AG10803 (cell line): Measurements from ENCODE around the gene SH3D19.

Source experiments
- DNase-seq: peaks from one replicate; pipeline ENCODE4 v3.0.0; 2010; ENCODE audit warnings: low read depth
- H3K4me3 ChIP-seq: 2 replicates; pipeline ENCODE4 v1.5.1; 2011; ENCODE audit warnings: mild to moderate bottlenecking, low read length, control low read depth
- TF ChIP-seq, protein P1 (sequence below): conservative IDR thresholded peaks from 2 replicates; pipeline ENCODE4 v1.5.1; 2011; ENCODE audit warnings: mild to moderate bottlenecking, low read length, control low read depth, inconsistent platforms

The SH3D19 gene

DNA sequence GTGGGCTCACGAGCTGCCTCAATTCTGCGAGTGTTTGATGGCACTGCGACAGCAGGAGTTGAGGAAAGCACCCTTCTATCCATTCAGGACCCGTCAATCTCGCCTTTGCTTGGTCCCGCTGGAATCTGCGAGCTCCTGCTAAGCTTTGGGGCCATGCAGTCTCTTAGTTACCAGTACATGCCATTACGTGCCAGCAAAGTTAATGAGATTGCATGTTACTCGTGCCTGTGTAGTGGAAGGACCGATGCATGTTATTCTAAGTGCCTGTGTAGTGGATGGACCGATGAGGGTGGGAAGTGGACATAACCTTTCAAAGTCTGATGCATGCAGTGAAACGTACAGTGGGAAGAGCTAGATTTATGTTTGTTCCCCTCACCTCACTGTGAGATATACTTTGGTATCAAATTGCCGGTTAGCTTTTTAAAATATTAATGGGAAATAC, 225.4 kb downstream of the SH3D19 start:
- peak; percentile 61 for DNase-seq
- H3K4me3 ChIP-seq: peak overlapping the region; percentile 86
- TF ChIP-seq, protein P1, sequence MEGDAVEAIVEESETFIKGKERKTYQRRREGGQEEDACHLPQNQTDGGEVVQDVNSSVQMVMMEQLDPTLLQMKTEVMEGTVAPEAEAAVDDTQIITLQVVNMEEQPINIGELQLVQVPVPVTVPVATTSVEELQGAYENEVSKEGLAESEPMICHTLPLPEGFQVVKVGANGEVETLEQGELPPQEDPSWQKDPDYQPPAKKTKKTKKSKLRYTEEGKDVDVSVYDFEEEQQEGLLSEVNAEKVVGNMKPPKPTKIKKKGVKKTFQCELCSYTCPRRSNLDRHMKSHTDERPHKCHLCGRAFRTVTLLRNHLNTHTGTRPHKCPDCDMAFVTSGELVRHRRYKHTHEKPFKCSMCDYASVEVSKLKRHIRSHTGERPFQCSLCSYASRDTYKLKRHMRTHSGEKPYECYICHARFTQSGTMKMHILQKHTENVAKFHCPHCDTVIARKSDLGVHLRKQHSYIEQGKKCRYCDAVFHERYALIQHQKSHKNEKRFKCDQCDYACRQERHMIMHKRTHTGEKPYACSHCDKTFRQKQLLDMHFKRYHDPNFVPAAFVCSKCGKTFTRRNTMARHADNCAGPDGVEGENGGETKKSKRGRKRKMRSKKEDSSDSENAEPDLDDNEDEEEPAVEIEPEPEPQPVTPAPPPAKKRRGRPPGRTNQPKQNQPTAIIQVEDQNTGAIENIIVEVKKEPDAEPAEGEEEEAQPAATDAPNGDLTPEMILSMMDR: no peak

DNA sequence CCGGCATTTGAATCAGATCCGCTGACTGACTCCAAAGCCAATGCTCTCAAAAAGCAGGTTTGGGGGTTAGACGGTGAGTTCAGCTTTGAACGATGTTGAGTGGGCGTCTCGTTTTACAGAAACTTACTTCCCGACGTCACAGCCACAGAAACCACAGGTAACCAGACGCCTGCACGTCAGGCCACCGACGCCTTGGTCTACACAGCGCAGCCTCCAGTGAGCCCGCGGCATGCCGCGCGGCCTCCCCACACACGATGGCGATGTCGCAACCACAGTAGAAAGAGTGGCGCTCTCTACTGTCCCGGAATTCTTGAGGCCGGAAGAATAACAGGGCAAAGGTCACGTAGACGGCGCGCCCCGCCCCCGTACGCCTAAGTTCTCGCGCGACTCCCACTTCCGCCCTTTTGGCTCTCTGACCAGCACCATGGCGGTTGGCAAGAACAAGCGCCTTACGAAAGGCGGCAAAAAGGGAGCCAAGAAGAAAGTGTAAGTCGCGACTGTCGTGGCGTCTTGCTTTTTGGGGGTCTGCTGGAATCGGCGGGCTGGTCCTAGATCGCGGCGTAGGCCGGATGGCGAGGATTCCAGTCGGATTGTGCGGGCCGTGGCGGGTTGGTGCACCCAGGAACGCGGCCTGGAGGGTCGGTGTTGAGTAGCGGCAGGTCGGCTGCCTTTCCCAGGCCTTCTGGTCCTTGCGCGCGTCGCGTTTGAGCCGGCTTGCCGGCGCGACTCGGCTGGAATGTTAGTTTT, 226.0 kb downstream of the SH3D19 start, which contains the start of gene RPS3A:
Gene RPS3A, plus strand, starts transcription at position 400 of the 747 bp plus-strand sequence. Its CDS starts 25 bp downstream, at position 425.
- TF ChIP-seq, protein P1: peak; percentile 84
- DNase-seq: peak; percentile 98
- peak within 1 kb of the TSS; percentile 86 for H3K4me3 ChIP-seq

DNA sequence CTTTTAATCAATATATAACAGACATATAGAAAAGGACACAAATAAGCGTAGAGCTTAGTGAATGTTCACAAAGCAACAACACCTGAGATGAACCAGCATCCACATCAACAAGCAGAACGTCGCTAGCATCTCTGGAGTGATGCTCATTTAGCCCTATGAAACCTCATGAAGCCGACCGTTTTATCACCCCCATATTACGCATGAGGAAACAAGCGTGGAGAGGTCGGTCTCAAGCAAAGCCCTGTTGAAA, 226.5 kb downstream of the SH3D19 start:
- TF ChIP-seq, protein P1: no peak
- no peak for DNase-seq
- peak overlapping the region; percentile 59 for H3K4me3 ChIP-seq

DNA sequence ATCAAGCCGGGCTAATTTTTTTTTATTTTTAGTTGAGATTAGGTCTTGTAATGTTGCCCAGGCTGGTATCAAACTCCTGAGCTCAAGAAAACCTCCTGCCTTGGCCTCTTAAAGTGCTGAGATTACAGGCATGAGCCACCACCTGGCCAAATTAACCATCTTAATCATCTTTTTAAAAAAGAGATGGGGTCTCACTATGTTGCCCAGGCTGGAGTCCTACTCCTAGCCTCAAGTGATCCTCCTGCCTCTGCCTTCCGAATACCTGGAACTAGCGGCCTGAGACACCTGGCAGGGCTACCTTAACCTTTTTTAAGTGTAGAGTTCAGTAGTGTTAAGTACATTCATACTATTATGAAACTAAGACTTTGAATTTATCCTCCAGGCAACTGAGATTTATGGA, 227.6 kb downstream of the SH3D19 start:
- TF ChIP-seq, protein P1: no peak
- H3K4me3 ChIP-seq: no peak overlapping the region

DNA sequence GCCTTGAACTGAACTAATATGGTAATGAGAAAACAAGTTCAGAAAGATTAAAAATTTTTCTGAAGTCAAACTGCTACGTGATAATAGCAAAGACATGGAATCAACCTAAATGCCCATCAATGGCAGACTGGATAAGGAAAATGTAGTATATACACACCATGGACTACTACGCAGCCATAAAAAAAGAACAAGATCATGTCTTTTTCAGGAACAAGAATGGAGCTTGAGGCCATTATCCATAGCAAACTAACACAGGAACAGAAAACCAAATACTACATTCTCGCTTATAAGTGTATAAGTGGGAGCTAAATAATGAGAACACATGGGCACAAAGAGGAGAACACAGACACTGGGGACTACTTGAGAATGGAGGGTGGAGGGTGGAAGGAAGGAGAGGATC, 230.3 kb downstream of the SH3D19 start:
- no peak overlapping the region for H3K4me3 ChIP-seq
- TF ChIP-seq, protein P1: no peak
- DNase-seq: no peak

More for the DNA sequence above, 227.6 kb downstream of the SH3D19 start:
- no peak for DNase-seq

DNA sequence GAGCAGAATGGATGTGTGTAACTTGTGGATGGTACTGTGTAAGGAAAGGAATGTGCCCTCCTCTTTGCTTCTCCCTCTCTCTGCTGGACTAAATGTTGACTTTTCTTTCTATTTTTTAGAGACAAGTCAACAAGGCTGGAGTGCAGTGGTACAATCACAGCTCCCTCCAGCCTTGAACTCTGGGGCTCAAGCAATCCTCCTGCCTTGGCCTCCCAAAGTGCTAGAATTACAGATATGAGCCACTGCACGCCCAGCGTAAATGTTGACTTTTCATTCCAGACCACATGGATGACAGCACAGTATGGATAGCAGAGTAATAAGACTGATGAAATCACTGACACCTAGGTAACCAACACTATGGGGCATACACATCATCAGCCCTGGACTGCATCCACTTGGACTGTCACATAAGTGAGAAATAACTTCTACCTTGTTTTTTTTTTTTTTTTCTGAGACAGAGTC, 231.1 kb downstream of the SH3D19 start:
- no peak for DNase-seq
- TF ChIP-seq, protein P1: no peak
- no peak overlapping the region for H3K4me3 ChIP-seq

DNA sequence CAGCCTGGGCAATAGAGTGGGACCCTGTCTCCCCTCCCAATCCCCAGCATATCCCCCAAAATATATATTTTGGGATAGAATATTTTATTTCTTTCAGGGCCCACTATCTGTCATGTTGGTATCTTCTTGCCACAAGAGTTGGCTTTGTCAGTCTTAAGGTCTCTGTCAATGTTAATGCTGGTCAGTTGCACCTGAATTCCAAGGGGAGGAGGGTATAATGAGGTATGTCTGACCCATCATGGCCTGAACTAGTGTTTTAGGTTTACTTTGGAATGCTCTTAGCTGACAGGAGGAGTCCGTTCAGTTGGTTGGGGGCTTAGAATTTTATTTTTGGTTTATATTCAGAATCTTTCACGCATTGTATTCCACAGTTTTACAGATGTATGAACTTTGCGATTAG, 232.2 kb downstream of the SH3D19 start:
- no peak overlapping the region for H3K4me3 ChIP-seq
- TF ChIP-seq, protein P1: no peak
- DNase-seq: no peak
